Stimulated activated CD4-positive, alpha-beta T cell treated with anti-CD3 and anti-CD28 coated beads, Interleukin-15, amount 100 ng/mL, for 24 hours (primary cell): ENCODE measurements around the gene GMDS.

Source experiments
- DNase-seq: peaks from one replicate; pipeline ENCODE4 v3.0.0-alpha.2; 2020

The GMDS gene

GRCh38 chr6:1819007-1819406, 426.4 kb downstream of the GMDS start:
- DNase-seq = no peak

- no peak for DNase-seq
Observed at GRCh38 chr6:1817033-1817761, 428.2 kb downstream of the GMDS start.

GRCh38 chr6:1815827-1816452, 429.5 kb downstream of the GMDS start:
- DNase-seq = no peak

- no peak for DNase-seq
Observed at GRCh38 chr6:1814279-1814678, 431.1 kb downstream of the GMDS start.

GRCh38 chr6:1812487-1812886, 432.9 kb downstream of the GMDS start:
- no peak for DNase-seq

- no peak for DNase-seq
Observed at GRCh38 chr6:1812034-1812433, 433.4 kb downstream of the GMDS start.

GRCh38 chr6:1810880-1811279, 434.5 kb downstream of the GMDS start:
- no peak for DNase-seq

- no peak for DNase-seq
Observed at GRCh38 chr6:1809291-1809988, 436.0 kb downstream of the GMDS start.

- DNase-seq = no peak
Observed at GRCh38 chr6:1806935-1807334, 438.5 kb downstream of the GMDS start.

GRCh38 chr6:1802491-1803395, 442.7 kb downstream of the GMDS start:
- no peak for DNase-seq

GRCh38 chr6:1801401-1801800, 444.0 kb downstream of the GMDS start:
- no peak for DNase-seq

- no peak for DNase-seq
Observed at GRCh38 chr6:1800845-1801244, 444.6 kb downstream of the GMDS start.

GRCh38 chr6:1798965-1799325, 446.5 kb downstream of the GMDS start:
- DNase-seq = no peak

GRCh38 chr6:1798303-1798964, 447.0 kb downstream of the GMDS start:
- no peak for DNase-seq

- no peak for DNase-seq
Observed at GRCh38 chr6:1797801-1798200, 447.6 kb downstream of the GMDS start.

GRCh38 chr6:1796706-1797529, 448.5 kb downstream of the GMDS start:
- no peak for DNase-seq

GRCh38 chr6:1795910-1796309, 449.5 kb downstream of the GMDS start:
- DNase-seq = no peak

GRCh38 chr6:1792989-1793388, 452.4 kb downstream of the GMDS start:
- DNase-seq = peak; percentile 27

GRCh38 chr6:1790684-1791083, 454.7 kb downstream of the GMDS start:
- no peak for DNase-seq

GRCh38 chr6:1789092-1789491, 456.3 kb downstream of the GMDS start:
- no peak for DNase-seq

- no peak for DNase-seq
Observed at GRCh38 chr6:1787894-1788293, 457.5 kb downstream of the GMDS start.
